H9 (cell line): ENCODE measurements around the gene PRUNE2. TPM values are rescaled to one million over a fixed set of nuclear protein-coding genes. Genes with fewer than 3 reads are reported as not detected.

Source experiments
- DNase-seq: peaks from one replicate; pipeline ENCODE4 v3.0.0-alpha.2; 2017
- H2AFZ ChIP-seq: one replicate; pipeline ENCODE4 v1.6.1; 2013; ENCODE audit warnings: mild to moderate bottlenecking, low read length, control low read depth, moderate library complexity
- H2AK5ac ChIP-seq: 2 replicates; pipeline ENCODE4 v1.6.1; 2013; ENCODE audit warnings: low read length, control low read depth, mixed read lengths; ENCODE audit not compliant: insufficient read length
- H2BK120ac ChIP-seq: one replicate; pipeline ENCODE4 v1.6.1; 2013; ENCODE audit warnings: low read depth, mild to moderate bottlenecking, low read length, control low read depth, inconsistent platforms; ENCODE audit not compliant: poor library complexity, severe bottlenecking
- H2BK12ac ChIP-seq: 2 replicates; pipeline ENCODE4 v1.6.1; 2013; ENCODE audit warnings: low read length, control low read depth, mixed read lengths, low read depth; ENCODE audit not compliant: insufficient read length
- H2BK15ac ChIP-seq: 2 replicates; pipeline ENCODE4 v1.6.1; 2013; ENCODE audit warnings: low read depth, low read length, control low read depth
- H2BK20ac ChIP-seq: one replicate; pipeline ENCODE4 v1.6.1; 2013; ENCODE audit warnings: low read depth, mild to moderate bottlenecking, low read length, control low read depth, inconsistent platforms; ENCODE audit not compliant: poor library complexity, severe bottlenecking
- H2BK5ac ChIP-seq: 2 replicates; pipeline ENCODE4 v1.6.1; 2013; ENCODE audit warnings: low read length, control low read depth, mixed read lengths; ENCODE audit not compliant: insufficient read length
- H3K14ac ChIP-seq: 2 replicates; pipeline ENCODE4 v1.6.1; 2013; ENCODE audit warnings: low read length, control low read depth; ENCODE audit not compliant: insufficient read depth
- H3K18ac ChIP-seq: 2 replicates; pipeline ENCODE4 v1.6.1; 2013; ENCODE audit warnings: low read depth, mild to moderate bottlenecking, mixed read lengths, low read length, control low read depth; ENCODE audit not compliant: insufficient read length
- H3K23ac ChIP-seq: 2 replicates; pipeline ENCODE4 v1.6.1; 2013; ENCODE audit warnings: low read length, control low read depth, mixed read lengths, low read depth; ENCODE audit not compliant: insufficient read length
- H3K23me2 ChIP-seq: 2 replicates; pipeline ENCODE4 v1.6.1; 2013; ENCODE audit warnings: low read depth, mild to moderate bottlenecking, mixed read lengths, low read length, control low read depth; ENCODE audit not compliant: insufficient read length, poor library complexity, severe bottlenecking
- H3K27ac ChIP-seq: 2 replicates; pipeline ENCODE4 v1.5.1; 2013; ENCODE audit warnings: low read length, control low read depth, mixed read lengths, low read depth; ENCODE audit not compliant: insufficient read length
- H3K27me3 ChIP-seq: 2 replicates; pipeline ENCODE4 v1.6.1; 2013; ENCODE audit warnings: low read length, control low read depth, inconsistent platforms; ENCODE audit not compliant: insufficient read depth
- H3K4ac ChIP-seq: 2 replicates; pipeline ENCODE4 v1.6.1; 2013; ENCODE audit warnings: low read depth, mild to moderate bottlenecking, control low read depth, inconsistent platforms, low read length, moderate library complexity
- H3K4me1 ChIP-seq: 2 replicates; pipeline ENCODE4 v1.6.1; 2013; ENCODE audit warnings: low read length, control low read depth, inconsistent platforms; ENCODE audit not compliant: insufficient read depth
- H3K4me2 ChIP-seq: 2 replicates; pipeline ENCODE4 v1.6.1; 2013; ENCODE audit warnings: low read length, control low read depth, mixed read lengths; ENCODE audit not compliant: insufficient read length, insufficient read depth
- H3K56ac ChIP-seq: 2 replicates; pipeline ENCODE4 v1.6.1; 2013; ENCODE audit warnings: low read depth, mild to moderate bottlenecking, mixed read lengths, low read length, control low read depth; ENCODE audit not compliant: insufficient read length
- H3K79me1 ChIP-seq: 2 replicates; pipeline ENCODE4 v1.6.1; 2013; ENCODE audit warnings: low read depth, mild to moderate bottlenecking, moderate library complexity, low read length, control low read depth, inconsistent platforms; ENCODE audit not compliant: insufficient read depth, poor library complexity, severe bottlenecking
- H3K79me2 ChIP-seq: 2 replicates; pipeline ENCODE4 v1.6.1; 2013; ENCODE audit warnings: low read length, control low read depth, inconsistent platforms; ENCODE audit not compliant: insufficient read depth
- H3K9ac ChIP-seq: 2 replicates; pipeline ENCODE4 v1.6.1; 2013; ENCODE audit warnings: low read length, control low read depth, mixed read lengths; ENCODE audit not compliant: insufficient read length; ENCODE audit errors: extremely low read depth
- H3K9me3 ChIP-seq: one replicate; pipeline ENCODE4 v1.6.1; 2013; ENCODE audit warnings: low read depth, low read length, inconsistent platforms; ENCODE audit not compliant: control insufficient read depth
- H3T11ph ChIP-seq: one replicate; pipeline ENCODE4 v1.6.1; 2013; ENCODE audit warnings: mild to moderate bottlenecking, low read length, control low read depth, inconsistent platforms
- H4K20me1 ChIP-seq: one replicate; pipeline ENCODE4 v1.6.1; 2013; ENCODE audit not compliant: control insufficient read depth, insufficient read length, insufficient read depth
- H4K5ac ChIP-seq: 2 replicates; pipeline ENCODE4 v1.6.1; 2013; ENCODE audit warnings: low read depth, mild to moderate bottlenecking, mixed read lengths, low read length, control low read depth; ENCODE audit not compliant: insufficient read length
- H4K8ac ChIP-seq: replicated peaks from 2 replicates; pipeline ENCODE4 v1.6.1; 2013; ENCODE audit warnings: low read length, control low read depth, mixed read lengths, low read depth; ENCODE audit not compliant: insufficient read length
- H4K91ac ChIP-seq: 2 replicates; pipeline ENCODE4 v1.6.1; 2013; ENCODE audit warnings: low read depth, mild to moderate bottlenecking, moderate library complexity, mixed read lengths, low read length, control low read depth; ENCODE audit not compliant: insufficient read length
- H3K27ac Mint-ChIP-seq, 3 experiments: 2 replicates in 2 of 3; 3 replicates in 1 of 3; pipeline ENCODE4 v1.8.0; 2020 to 2021; ENCODE audit warnings: mixed read lengths in 3 of 3, mild to moderate bottlenecking in 1 of 3, moderate library complexity in 1 of 3
- H3K27me3 Mint-ChIP-seq: 2 replicates; pipeline ENCODE4 v1.8.0; 2021; ENCODE audit warnings: low read depth, mild to moderate bottlenecking, moderate library complexity, mixed read lengths
- H3K36me3 Mint-ChIP-seq, 3 experiments: 2 replicates in 2 of 3; 3 replicates in 1 of 3; pipeline ENCODE4 v1.8.0; 2020 to 2021; ENCODE audit warnings: low read depth in 3 of 3, mixed read lengths in 3 of 3; ENCODE audit not compliant: insufficient read depth in 1 of 3
- H3K4me1 Mint-ChIP-seq, 2 experiments: 2 replicates each; pipeline ENCODE4 v1.8.0; 2020; ENCODE audit warnings: mixed read lengths in 2 of 2
- H3K4me3 Mint-ChIP-seq, 2 experiments: 2 replicates in 1 of 2; 3 replicates in 1 of 2; pipeline ENCODE4 v1.8.0; 2020 to 2021; ENCODE audit warnings: mild to moderate bottlenecking in 2 of 2, mixed read lengths in 2 of 2, moderate library complexity in 1 of 2
- H3K9me3 Mint-ChIP-seq, 2 experiments: 2 replicates in 1 of 2; 3 replicates in 1 of 2; pipeline ENCODE4 v1.8.0; 2020; ENCODE audit warnings: mild to moderate bottlenecking in 2 of 2, mixed read lengths in 2 of 2, moderate library complexity in 1 of 2
- WGBS: extraction: QIAGEN DNeasy Blood & Tissue Kit; methylation state at CpG from one replicate; pipeline ENCODE4 v1.1.7; 2013; ENCODE audit warnings: missing lambda C conversion rate, low lambda C conversion rate, mixed read lengths; ENCODE audit not compliant: insufficient read length; ENCODE audit errors: extremely low coverage; 5-methylcytosine and 5-hydroxymethylcytosine counted together
- total RNA-seq: library from RNA; stranded (reverse); gene quantifications from 2 replicates; pipeline ENCODE4 v1.2.1, GENCODE V29; 2021
- TF ChIP-seq, protein P1 (sequence below): fragments of 200-600 bp; sonication (generic); conservative IDR thresholded peaks from 3 replicates; pipeline ENCODE4 v1.8.0; 2021; ENCODE audit warnings: antibody characterized with exemption, mild to moderate bottlenecking

Gene PRUNE2
- total RNA-seq, 1 experiment from 2014 or later: 12.1 TPM

DNA sequence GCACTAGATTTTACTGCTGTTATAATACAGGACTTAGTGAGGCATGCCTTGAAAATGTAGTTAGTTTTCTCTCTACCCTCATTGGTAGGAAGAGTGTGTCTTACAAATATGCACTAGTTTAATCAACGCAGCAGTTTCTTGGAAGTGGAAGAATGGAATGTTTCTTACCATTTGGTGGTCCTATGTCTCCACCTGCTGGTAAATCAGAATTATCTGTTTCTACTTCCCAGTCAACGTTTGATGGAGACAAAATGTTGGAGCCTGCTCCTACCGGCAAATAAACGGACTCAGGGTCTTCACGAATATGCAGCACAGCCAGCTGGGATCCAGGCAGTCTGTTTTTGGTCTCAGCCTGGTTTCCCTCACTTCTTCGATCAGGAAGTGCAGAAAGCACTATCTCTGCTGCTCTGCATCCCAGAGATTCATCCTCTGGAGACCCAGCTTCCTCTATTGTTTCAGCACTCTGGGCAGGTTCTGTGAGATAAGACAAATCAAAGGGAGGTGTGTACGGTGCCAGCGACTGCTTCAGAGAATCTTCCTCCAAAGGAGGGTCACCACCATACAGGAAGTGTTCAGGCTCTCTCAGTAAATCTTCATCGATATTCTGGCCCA lies 201.2 kb downstream of the PRUNE2 start:
- Histone ChIP-seq H3K4me2 (no peak overlapping the region), H3K23ac (no peak overlapping the region), H3K79me2 (no peaks in the 10 kb centered on the region), H2BK120ac (no peak overlapping the region), H3K79me1 (no peaks in the 10 kb centered on the region), H3K18ac (no peak overlapping the region), H3K14ac (no peak overlapping the region), H2BK5ac (no peak overlapping the region), H4K91ac (no peak overlapping the region), H4K8ac (no peak overlapping the region), H3T11ph (no peak overlapping the region), H2BK20ac (no peak overlapping the region), H4K5ac (no peak overlapping the region), H3K9ac (no peak overlapping the region), H4K20me1 (no peaks in the 10 kb centered on the region), H2AFZ (no peak overlapping the region), H2BK15ac (no peak overlapping the region), H3K27ac (no peak overlapping the region), H3K4ac (no peak overlapping the region), H3K56ac (no peak overlapping the region), H2BK12ac (no peak overlapping the region), H3K4me1 (no peaks in the 10 kb centered on the region), H3K23me2 (no peaks in the 10 kb centered on the region), H3K9me3 (no peaks in the 10 kb centered on the region), H2AK5ac (no peak overlapping the region), H3K27me3 (no peaks in the 10 kb centered on the region)
- Mint-ChIP-seq H3K4me3 (no peak overlapping the region), H3K27me3 (peaks cover 2% of the 10 kb centered on the region; the same call in 1 of the 2 replicates), H3K4me1 (peaks cover 13 to 17% of the 10 kb centered on the region in 2 experiments), H3K36me3 (no peaks in the 10 kb centered on the region), H3K9me3 (no peaks in the 10 kb centered on the region), H3K27ac (no peak overlapping the region)
- no CpG with 5 or more reads among the region's 9 CpGs for WGBS
- TF ChIP-seq, protein P1, sequence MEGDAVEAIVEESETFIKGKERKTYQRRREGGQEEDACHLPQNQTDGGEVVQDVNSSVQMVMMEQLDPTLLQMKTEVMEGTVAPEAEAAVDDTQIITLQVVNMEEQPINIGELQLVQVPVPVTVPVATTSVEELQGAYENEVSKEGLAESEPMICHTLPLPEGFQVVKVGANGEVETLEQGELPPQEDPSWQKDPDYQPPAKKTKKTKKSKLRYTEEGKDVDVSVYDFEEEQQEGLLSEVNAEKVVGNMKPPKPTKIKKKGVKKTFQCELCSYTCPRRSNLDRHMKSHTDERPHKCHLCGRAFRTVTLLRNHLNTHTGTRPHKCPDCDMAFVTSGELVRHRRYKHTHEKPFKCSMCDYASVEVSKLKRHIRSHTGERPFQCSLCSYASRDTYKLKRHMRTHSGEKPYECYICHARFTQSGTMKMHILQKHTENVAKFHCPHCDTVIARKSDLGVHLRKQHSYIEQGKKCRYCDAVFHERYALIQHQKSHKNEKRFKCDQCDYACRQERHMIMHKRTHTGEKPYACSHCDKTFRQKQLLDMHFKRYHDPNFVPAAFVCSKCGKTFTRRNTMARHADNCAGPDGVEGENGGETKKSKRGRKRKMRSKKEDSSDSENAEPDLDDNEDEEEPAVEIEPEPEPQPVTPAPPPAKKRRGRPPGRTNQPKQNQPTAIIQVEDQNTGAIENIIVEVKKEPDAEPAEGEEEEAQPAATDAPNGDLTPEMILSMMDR: peak; percentile 84
- no peak for DNase-seq
